NCI-H82 (cell line): Measurements from ENCODE around the gene TMEM80.
"Not testable (repeated sequence)": the region's sequence is repeated elsewhere in the genome, so short reads cannot be mapped to it uniquely, and the experiment has no call there.

Source experiments
- DNase-seq: peaks from one replicate; lab custom pipeline; 2025; lab: John Stamatoyannopoulos, UW

TMEM80 gene

DNA sequence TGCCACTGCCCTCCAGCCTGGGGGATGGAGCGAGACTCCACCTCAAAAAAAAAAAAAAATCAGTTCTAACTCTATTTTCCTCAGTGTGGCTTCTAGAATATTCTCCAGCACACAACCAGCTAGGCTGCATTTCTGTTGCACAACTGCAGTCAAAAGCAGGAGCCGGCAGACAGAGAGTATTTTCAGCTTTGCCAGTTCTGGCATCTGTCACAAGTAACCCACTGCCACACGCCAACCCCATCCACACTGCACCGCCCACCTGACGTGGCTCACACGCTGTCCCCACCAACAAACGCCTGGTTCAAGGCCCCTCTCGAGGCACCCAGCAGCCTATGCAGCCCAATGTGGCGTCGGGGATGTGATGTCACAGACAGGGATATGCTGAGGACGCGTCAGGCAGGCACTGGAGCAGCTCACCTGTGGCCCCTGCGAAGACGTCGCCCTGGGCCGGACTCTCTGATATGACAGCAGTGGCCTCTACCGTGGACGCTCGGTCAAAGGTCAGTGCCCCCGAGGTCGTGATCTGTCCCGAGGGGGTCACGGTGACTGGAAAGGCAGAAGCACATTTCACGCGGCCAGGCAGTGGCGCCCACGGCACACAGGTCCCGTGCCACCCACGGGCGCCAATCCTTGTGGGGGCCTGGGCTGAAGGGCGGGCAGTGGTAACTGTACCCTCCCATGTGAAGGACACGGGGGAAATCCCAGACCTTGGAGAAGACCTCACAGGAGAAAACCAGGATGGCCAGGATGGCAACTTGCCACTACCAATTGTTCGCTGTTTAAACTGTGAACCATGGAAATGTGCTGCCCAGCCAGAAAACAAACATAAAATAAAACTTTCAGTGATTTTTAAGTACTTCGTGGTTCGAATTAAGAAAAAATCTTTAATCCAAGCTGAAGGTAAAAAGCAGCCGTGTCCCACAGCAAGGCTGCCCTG, 16.1 kb upstream of the TMEM80 start:
- DNase-seq = no peak

DNA sequence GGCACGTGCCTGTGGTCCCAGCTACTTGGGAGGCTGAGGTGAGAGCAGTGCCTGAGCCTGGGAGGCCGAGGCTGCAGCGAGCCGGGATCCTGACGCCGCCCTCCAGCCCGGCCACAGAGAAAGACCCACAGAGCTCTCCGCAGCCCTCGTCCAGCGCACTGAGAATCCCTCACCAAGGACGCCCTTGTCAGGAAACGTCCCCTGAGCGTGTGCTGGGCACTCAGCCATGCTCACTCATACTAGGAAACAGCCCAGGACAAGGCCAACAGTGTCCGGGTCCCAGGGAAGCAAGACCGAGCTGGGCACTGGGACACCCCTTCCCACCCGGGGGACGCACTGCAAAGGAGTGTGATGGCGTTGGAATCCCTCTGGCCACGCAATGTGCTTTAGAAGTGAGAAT, 15.1 kb upstream of the TMEM80 start:
- no peak for DNase-seq

DNA sequence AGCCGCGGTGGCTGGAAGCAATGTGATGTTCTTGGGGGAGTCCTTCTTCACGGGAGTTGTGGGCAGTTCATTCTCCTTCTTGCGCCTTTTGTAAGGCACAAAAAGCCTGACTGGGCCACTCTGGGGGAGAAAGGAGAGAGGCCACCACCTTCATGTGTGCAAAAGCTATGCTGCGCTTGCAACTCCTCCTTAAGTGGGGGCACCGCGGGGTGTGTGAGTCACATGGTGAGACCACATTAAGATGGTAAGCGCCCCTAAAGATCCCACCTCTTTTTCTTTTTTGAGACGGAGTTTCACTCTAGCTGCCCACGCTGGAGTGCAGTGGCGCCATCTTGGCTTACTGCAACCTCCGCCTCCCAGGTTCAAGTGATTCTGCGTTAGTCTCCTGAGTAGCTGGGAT, 14.6 kb upstream of the TMEM80 start:
- DNase-seq = no peak

DNA sequence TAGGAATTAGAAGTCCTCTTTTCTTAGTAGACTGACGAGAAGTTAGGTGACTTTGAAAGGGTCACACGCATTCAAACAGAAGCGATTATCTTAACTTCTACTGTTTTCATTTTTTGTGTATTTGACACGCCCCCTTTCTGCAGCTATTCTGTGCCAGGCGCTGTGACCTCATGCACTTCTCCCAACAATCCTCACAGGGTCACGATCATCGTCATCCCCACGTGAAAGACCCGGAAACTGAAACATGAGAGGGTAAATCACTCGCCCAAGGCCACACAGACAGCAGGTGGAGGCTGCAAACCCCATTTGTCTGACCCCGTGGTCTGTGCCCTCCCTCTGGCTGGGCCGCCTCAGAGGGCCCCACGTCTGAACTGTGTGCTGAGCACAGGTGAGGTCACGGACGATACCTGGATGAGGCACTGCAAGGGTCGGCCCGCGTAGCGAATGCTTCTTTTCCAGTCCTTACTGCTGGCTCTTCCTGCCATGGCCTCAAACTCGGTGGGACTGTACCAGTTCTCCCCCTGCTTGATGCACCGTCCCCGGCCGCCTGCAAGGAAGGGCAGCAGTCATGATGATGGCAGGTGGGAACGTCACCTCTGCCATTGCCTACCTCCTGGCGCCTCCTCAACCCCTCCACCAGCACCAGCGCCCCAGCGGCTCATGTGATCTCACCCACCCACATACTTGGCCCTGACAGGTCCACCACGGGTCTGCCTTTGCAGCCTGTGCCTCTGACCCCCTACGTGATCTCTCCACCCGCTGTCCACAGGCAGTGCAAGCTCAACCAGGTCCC, 9.0 kb upstream of the TMEM80 start:
- no peak for DNase-seq

DNA sequence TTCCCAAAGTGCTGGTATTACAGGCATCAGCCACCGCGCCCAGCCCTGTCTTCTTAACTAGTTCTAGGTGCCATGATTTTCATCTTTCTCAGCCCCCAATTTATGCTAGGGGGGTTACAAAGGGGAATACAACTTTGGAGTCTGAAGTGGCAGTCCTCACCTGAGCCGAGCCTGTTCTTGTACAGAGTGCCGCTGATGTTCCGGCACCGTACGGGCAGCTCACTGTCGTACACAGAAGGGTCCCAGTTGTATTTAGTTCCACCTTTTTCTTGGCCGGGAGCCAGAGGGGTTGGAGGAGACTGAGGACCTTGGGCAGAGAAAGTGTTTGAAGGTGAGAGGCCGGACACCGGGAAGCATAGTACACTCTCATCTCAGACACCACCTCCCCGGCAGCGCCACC, 7.9 kb upstream of the TMEM80 start:
- no peak for DNase-seq

DNA sequence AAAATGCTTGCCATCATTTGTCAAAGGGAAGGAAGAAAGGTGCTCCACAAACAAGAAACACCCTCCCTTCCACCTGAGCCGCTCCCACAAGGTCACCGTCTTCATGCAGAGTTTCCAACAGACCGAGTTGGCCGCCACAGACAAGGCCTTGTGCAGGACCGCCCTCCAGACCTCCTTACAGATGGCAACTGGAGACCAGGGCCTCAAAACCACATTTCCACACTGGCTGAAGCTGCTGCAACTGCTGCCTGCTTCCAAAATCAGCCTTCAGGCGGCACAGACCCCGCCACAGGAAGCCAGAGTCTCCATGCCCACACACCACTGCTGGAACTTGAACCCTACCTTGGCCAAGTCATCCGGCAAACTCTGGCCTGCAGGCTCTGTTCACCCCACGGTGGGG, 6.9 kb upstream of the TMEM80 start:
- DNase-seq = no peak

DNA sequence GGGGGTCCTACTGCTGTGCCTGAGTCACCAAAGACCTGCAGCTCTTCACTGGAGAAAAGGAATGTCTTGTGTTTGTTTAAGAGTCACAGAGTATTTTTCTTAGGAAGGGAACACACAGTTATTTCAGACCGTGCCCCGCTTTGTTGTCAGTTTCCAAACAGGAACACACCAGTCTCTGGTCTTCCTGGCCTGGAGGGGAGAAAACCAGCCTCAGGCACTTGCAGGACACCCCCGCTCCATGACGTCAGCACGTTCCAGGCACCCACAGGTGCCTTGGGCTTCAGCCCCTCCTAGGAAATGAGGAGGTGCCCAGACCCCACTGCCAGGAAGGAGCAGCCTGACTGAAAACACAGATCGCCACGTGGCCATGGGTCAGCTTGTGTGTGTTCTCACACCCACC, 6.0 kb upstream of the TMEM80 start:
- DNase-seq = no peak

DNA sequence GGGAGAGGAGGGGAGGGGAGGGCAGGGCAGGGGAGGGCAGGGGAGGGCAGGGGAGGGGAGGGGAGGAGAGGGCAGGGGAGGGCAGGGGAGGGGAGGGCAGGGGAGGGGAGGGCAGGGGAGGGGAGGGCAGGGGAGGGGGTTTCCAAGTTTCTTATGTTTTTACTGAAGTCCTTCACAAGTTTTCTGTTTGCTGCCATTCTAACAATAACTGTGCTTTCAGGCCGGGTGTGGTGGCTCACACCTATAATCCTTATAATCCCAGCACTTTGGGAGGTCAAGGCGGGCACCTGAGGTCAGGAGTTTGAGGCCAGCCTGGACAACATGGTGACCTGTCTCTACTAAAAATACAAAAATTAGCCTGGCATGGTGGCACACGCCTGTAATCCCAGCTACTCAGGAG, 5.4 kb upstream of the TMEM80 start:
- not testable (repeated sequence) for DNase-seq

DNA sequence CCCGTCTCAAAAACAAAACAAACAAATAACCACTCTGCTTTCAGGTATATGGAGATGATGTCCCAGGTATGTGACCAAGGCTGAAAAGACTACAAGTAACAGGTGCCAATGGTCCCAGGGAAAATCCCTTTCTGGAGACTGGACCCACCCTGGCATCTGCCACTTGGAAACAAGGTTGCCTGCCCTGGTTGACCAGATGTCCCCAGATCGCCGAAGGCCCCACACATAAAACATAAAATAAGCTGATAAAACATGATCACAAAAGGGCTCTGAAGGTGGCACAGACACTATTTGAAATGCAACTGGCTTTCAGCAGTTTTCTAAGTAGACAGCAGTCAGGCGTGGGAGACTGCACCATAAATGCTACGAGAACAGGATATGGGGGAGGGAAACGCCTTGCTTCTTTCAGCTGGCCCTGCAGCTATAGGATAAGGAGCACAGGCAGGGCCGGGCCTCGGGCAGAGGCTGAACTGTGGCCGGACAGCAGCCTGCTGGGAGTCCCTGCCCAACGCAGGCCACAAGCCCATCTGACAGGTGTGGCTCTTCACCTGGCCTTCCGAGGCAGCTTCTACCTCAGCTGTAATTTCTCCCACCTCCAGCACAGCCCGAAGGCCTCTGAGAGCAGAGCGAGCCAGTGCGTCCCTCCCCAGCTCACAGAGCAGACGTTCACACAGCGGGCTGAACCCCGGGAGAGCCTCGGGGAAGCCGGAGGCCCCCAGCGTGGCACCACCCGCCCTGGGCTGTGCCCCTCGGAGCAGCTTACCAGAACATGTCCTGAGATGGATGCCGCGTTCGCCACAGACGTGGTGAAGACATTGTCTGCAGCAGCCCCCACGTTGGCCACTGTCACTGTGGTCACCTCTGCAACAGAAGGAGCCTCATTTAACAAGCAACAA, 4.6 kb upstream of the TMEM80 start:
- no peak for DNase-seq

DNA sequence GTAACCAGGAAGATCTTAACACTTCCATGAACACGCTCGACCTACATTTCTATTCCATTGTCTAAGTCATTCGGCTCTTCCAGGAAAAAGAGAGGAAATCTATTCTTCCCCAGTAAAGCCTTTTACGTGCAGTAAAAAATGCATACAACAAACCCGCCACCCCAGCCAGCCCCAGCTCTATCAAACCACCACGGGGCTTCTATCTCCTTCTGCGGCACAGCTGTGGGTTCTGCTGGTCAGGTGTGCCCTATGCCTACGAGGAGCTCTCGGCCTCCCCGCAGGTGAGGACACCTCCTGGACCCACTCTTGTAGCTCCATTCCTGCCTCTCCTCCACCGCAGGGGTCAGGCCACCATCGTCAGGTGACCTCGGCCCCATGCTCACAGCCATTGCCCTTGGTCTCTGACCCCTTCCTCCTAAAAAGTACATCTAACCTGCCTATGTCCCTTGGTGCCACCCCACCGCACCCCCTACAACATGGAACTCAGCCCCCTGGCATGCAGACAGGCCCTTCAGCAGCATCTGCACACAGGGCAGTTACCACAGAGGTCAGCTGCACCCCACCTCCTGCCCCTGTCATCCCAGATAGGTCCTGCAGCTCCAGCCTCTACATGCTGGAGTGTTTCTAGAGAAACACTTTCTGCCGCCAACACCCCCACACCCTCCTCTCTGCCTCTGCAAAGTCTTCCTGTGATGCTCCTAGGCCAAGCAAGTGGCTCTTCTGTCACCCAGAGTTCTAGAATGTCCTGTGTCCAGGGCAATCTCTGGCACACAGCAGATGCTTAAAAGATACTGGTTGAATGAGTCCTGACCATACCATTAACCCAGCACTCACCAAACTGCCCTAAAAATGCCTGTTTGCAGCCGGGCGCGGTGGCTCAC, 3.7 kb upstream of the TMEM80 start:
- DNase-seq = no peak

DNA sequence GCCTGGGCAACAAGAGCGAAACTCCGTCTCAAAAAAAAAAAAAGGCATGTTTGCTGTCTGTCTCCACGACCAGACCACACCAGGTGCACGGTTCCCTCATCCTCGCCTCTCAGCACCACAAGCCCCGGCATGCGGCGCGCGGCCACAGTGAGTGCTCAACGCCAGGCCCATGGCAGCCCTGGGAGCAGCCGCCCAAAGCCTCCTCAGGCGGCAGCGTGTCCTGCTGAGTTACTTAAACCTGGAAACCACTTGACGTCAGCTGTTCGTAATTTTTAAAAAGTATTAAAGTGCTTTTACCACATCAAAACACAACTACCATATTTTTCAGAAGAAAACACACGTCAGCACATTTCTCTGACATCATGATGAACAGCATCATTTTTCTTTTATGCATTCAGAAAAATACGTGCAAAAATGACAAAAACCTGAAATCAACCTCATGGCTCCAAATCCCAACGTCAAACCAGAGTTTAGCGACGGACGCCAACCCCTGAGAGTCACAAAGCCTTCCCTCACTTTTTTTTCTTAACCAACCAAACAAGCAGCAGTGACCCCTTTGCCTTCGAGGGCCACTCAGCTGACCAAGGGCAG, 2.7 kb upstream of the TMEM80 start:
- DNase-seq = no peak

DNA sequence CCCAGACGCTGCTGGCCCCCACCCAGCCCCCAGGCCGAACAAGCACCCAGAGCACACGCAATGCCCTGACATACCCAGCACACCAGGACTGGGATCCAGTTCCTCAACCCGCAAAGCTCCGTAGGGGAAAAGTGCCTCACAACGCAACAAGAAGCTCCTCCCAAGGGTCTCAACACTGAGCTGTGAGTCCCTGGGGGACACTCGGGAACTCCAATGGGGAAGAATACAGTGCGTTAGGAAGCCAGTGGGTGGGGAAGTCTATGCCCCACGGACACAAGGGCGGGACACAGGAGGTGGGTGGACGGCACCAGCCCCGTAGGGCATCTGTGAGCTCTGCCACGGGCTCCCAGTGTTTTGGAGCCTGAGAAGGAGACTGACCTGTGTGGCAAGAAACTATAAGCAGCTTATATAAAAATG, 2.2 kb upstream of the TMEM80 start:
- DNase-seq = peak; percentile 62

DNA sequence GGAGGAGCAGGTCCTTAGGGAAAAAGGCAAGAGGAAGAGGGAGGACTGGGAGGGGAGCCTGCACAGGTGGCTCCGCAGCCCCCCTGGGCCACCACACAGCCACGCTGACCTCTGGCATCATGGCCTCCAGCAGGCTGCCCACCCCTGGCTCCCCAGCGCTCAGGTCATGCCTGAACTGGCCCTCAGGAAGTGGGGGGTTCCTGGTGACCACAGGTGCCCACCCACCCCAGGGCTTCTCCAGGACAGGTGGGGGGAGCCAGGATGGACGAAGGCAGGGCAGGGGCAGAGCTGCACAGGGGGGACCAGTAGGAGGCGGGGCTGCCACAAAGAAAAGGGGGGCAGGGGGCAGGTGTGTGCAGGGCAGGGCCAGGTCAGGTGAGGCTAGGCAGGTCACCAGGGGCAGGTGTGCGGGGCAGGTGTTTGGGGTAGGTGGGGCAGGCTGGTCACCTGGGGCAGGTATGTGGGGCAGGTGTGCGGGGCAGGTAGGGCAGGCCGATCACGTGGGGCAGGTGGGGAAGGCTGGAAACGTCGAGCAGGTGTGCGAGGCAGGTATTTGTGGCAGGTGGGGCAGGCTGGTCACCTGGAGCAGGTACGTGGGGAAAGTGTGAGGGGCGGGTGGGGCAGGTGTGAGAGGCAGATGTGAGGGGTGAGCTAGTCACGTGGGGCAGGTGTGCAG, 1.6 kb upstream of the TMEM80 start:
- no peak for DNase-seq

DNA sequence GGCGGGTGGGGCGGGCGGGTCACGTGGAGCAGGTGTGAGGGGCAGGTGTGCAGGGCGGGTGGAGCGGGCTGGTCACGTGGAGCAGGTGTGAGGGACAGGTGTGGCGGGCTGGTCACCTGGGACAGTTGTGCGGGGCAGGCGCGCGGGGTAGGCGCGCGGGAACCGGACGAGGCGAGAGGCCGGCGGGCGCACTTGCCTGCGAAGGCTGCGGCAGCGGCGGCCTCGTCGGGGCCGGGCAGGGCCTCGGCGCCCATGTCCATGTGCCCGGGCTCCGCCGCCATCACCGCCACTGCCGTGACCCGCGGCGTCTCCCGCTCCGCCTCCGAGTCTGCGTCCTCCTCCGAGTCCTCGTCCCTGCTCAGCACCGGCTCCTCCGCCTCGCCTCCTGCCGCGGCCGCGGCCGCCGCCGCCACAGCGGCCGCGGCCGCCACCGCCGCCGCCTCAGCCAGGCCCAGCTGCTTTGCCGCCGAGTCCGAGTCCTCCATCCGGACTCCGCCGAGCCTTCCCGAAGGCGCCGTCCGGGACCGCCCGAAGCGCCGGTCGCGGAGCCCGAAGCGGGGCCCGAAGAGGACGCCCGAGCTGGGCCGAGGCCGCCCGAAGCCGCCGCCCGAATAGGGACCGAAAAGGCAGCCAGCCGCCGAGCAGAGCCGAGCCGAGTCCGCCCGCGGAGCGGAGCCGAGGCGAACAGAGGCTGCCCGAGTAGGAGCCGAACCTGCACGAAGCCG, 891 bp upstream of the TMEM80 start, which contains the start of gene DEAF1:
Gene DEAF1, minus strand, starts transcription at position 660 of the 725 bp plus-strand sequence. Its CDS starts 175 bp downstream, at position 485.
- peak; percentile 96 for DNase-seq

DNA sequence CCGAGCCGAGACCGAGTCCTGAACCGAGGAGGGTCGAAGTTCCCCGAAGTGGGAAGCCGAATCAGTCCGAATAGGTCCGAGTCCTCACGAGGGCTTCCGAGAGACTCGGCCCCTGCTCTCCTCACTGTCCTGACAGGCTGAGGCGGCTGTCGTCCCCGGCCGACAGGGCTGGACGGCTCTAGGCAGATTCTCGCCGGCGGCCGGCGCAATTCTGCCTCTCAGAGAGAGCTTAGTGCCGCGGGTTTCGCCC, 403 bp upstream of the TMEM80 start:
- DNase-seq = no peak

DNA sequence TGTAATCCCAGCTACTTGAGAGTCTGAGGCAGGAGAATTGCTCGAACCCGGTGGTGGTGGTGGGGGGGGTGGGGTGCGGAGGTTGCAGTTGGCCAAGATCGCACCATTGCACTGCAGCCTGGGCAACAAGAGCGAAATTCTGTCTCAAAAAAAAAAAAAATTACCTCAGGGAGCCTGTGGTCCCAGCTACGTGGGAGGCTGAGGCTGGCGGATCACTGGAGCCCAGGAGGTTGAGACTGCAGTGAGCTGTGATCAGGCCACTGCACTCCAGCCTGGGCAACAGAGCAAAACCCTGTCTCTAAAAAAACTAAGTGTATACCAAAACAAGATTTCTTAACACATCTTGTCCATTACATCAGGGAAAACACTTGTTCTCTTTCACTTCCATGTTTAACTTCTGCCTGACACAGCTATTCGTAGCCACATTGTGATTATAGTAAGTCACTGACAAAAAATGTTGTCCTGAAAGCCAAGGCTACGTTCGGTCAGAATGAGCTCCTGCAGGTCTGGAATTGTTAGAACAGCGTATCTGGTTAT, 1.4 kb downstream of the TMEM80 start:
- no peak for DNase-seq

DNA sequence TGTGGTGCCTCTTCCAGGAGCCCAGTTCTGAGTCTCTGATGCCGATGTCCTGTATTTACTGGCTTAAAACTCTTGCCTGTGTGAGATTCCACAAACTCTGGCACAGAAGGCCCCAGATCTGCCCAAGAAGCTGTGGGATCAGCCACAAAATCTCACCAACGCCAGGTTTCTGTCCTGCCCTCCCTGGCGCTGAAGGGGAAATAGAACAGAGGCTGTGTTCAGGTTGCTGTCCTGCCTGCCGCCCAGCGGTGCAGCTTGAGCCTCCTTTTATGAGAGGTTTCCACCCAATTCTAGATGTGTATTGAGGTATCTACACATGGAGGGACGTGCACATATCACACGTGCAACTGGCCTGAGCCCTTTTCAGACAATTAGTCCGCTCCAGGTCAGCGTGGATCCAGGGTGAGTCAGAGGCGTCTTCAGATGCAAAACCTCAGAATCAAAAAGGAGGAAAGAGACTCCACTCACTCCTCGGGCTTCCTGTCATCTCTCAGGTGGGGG, 2.2 kb downstream of the TMEM80 start:
- DNase-seq = no peak

DNA sequence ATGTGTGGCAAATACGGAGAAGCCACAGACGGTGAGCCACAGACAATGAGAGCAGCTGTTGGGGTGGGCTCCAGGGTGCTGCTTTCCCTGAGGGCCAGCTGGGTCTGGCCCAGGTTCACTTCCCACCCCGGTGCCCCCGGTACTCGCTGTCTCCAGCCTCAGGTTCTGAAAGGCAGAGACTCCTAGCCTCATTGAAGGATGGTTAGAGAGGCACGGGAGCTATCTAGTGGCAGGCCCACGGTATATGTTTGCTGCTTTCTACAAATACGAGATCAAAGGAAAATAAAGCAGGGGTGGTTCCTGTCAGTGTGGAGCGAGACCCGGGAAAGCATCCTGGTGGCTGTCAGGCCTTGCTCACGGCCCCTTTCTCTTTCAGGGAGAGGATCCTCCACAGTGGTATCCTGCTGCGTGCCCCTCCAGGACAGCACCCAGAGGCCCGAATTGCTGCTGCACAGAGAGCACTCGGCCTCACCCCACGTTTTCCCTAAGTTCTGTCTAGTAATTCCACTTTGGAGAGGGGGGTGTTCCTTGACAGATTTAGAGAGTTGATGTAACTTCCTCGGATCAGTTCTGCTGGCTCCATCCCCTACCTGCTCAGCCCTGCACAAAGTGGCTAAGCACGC, 3.0 kb downstream of the TMEM80 start:
- no peak for DNase-seq

DNA sequence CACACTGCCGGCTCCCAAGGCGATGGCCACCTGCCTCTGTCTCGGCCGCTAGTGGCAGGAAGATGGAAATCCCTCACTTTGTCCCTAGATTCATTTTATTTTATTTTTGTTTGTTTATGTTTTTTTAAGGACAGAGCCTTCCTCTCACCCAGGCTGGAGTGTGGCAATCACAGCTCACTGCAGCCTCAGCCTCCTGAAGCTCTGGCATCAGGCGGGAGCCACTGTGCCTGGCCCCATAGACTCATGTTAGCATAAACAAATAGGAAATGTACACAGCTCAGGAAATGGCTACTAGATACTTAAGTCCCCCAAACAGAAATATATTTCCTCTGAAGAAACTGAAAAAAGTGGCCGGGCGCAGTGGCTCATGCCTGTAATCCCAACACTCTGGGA, 3.5 kb downstream of the TMEM80 start:
- no peak for DNase-seq
